ENCODE measurements around the gene RAN.
"Not testable (repeated sequence)": the region's sequence is repeated elsewhere in the genome, so short reads cannot be mapped to it uniquely, and the experiment has no call there.

Gene RAN

GRCh38 chr12:130878193-130879185, 6.6 kb downstream of the RAN start:
- DNase-seq: no peak

GRCh38 chr12:130879212-130879686, 7.4 kb downstream of the RAN start:
- DNase-seq: no peak

- DNase-seq: no peak
These were observed 8.0 kb downstream of the RAN start for GRCh38 chr12:130879781-130880389.

- no peak for DNase-seq
These were observed 8.6 kb downstream of the RAN start for GRCh38 chr12:130880411-130880885.

- no peak for DNase-seq
These were observed 9.2 kb downstream of the RAN start for GRCh38 chr12:130881046-130881445.

GRCh38 chr12:130881548-130881947, 9.7 kb downstream of the RAN start:
- no peak for DNase-seq

- DNase-seq: not testable (repeated sequence)
These were observed 15.3 kb downstream of the RAN start for GRCh38 chr12:130887190-130887589.

- no peak for DNase-seq
These were observed 32.2 kb downstream of the RAN start for GRCh38 chr12:130904064-130904463.

- DNase-seq: not testable (repeated sequence)
These were observed 33.1 kb downstream of the RAN start for GRCh38 chr12:130904936-130905455.

GRCh38 chr12:130909111-130909510, 37.2 kb downstream of the RAN start:
- no peak for DNase-seq

- DNase-seq: no peak
These were observed 39.3 kb downstream of the RAN start for GRCh38 chr12:130911193-130911592.

GRCh38 chr12:130911933-130912332, 40.1 kb downstream of the RAN start:
- DNase-seq: no peak

GRCh38 chr12:130916241-130916911, 44.5 kb downstream of the RAN start:
- peak; percentile 52 for DNase-seq

GRCh38 chr12:130917607-130918006, 45.7 kb downstream of the RAN start:
- DNase-seq: no peak

- DNase-seq: no peak
These were observed 47.2 kb downstream of the RAN start for GRCh38 chr12:130919086-130919485.

GRCh38 chr12:130920119-130920703, 48.3 kb downstream of the RAN start:
- DNase-seq: no peak

- peak; percentile 22 for DNase-seq
These were observed 49.0 kb downstream of the RAN start for GRCh38 chr12:130920723-130921381.

GRCh38 chr12:130922511-130922953, 50.7 kb downstream of the RAN start:
- no peak for DNase-seq

GRCh38 chr12:130924966-130925665, 53.2 kb downstream of the RAN start:
- DNase-seq: no peak

- DNase-seq: no peak
These were observed 53.8 kb downstream of the RAN start for GRCh38 chr12:130925666-130926015.
